NCI-H226 (cell line): Measurements from ENCODE around the gene SRPRB.

Source experiments
- DNase-seq: peaks from one replicate; pipeline ENCODE4 v3.0.0-alpha.2; 2015

SRPRB gene

GRCh38 chr3:133805702-133806475 is at the start of gene SRPRB:
SRPRB (plus strand) TSS chr3:133805815; CDS start chr3:133805849, 34 bp downstream.
- peak; percentile 86 for DNase-seq

- DNase-seq, result no peak
These were observed 48.6 kb upstream of the SRPRB start for GRCh38 chr3:133756716-133757694.

GRCh38 chr3:133757701-133758567 is 47.7 kb upstream of the SRPRB start:
- no peak for DNase-seq

- DNase-seq, result no peak
These were observed 47.1 kb upstream of the SRPRB start for GRCh38 chr3:133758568-133758928.

- DNase-seq, result no peak
These were observed 46.5 kb upstream of the SRPRB start for GRCh38 chr3:133758964-133759739.

GRCh38 chr3:133759740-133760305 is 45.8 kb upstream of the SRPRB start:
- peak; percentile 14 for DNase-seq

GRCh38 chr3:133760916-133761315 is 44.7 kb upstream of the SRPRB start:
- DNase-seq, result no peak

GRCh38 chr3:133761605-133762484 is 43.8 kb upstream of the SRPRB start:
- no peak for DNase-seq

GRCh38 chr3:133762539-133762938 is 43.1 kb upstream of the SRPRB start:
- DNase-seq, result no peak

GRCh38 chr3:133763797-133764683 is 41.6 kb upstream of the SRPRB start:
- peak; percentile 8 for DNase-seq

GRCh38 chr3:133765256-133765655 is 40.4 kb upstream of the SRPRB start:
- no peak for DNase-seq

- DNase-seq, result no peak
These were observed 38.0 kb upstream of the SRPRB start for GRCh38 chr3:133767607-133768006.

GRCh38 chr3:133769536-133769935 is 36.1 kb upstream of the SRPRB start:
- DNase-seq, result no peak

GRCh38 chr3:133773732-133774131 is 31.9 kb upstream of the SRPRB start:
- DNase-seq, result no peak

- DNase-seq, result no peak
These were observed 30.3 kb upstream of the SRPRB start for GRCh38 chr3:133775309-133775708.

- DNase-seq, result no peak
These were observed 29.8 kb upstream of the SRPRB start for GRCh38 chr3:133775835-133776234.

- no peak for DNase-seq
These were observed 28.7 kb upstream of the SRPRB start for GRCh38 chr3:133776794-133777438.

- no peak for DNase-seq
These were observed 27.6 kb upstream of the SRPRB start for GRCh38 chr3:133777807-133778568.
